ENCODE data around the gene EXOC7.

DNA sequence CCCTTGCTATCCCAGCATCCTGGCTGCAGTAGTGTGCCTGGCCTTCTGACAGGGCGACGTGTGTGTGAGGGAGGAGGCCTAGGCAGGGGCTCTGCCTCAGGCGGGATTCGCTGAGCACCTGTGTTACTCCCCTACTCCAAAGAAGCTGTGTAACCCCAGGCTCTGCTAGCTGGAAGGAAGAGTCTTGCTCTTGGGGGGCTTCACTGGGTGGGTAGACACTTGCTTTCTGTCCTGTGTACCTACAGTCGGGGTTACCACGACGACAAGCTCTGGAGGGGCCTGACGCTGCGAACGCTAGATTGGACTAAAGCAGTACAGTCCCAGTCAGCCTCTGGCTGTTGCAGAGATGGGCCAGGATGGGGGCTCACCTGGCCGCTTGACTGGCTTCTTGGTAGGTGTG, 9.5 kb downstream of the EXOC7 start:
- TF ChIP-seq, protein P1, sequence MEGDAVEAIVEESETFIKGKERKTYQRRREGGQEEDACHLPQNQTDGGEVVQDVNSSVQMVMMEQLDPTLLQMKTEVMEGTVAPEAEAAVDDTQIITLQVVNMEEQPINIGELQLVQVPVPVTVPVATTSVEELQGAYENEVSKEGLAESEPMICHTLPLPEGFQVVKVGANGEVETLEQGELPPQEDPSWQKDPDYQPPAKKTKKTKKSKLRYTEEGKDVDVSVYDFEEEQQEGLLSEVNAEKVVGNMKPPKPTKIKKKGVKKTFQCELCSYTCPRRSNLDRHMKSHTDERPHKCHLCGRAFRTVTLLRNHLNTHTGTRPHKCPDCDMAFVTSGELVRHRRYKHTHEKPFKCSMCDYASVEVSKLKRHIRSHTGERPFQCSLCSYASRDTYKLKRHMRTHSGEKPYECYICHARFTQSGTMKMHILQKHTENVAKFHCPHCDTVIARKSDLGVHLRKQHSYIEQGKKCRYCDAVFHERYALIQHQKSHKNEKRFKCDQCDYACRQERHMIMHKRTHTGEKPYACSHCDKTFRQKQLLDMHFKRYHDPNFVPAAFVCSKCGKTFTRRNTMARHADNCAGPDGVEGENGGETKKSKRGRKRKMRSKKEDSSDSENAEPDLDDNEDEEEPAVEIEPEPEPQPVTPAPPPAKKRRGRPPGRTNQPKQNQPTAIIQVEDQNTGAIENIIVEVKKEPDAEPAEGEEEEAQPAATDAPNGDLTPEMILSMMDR (optimal IDR thresholded peaks at IDR 0.05 in 1 of 3, IDR thresholded peaks at IDR 0.05 in 1 of 3, conservative IDR thresholded peaks at IDR 0.05 in 1 of 3; ENCODE audit: extremely low read depth in 1 of 3, insufficient read depth in 2 of 3, low read length in 3 of 3) = no peak
- TF ChIP-seq EZH2 (IDR thresholded peaks at IDR 0.05; ENCODE audit: low read length) = no peak

Data from keratinocyte (primary cell).